Erythroblast (primary cell): ENCODE measurements around the gene USH1C.

ENCODE experiments used
- DNase-seq, 2 experiments: peaks; one replicate each; lab custom pipeline; 2025; lab: John Stamatoyannopoulos, UW
- GATA1 ChIP-seq: IDR thresholded peaks from 2 replicates; pipeline ENCODE4 v1.6.1; 2011; ENCODE audit warnings: low read depth, mild to moderate bottlenecking, control low read depth, low read length, moderate library complexity
- POLR2A ChIP-seq: IDR thresholded peaks from 2 replicates; pipeline ENCODE4 v1.6.1; 2011; ENCODE audit warnings: mild to moderate bottlenecking, low read length

USH1C gene

GRCh38 chr11:17477361-17477760 lies 66.9 kb downstream of the USH1C start:
- no peak for DNase-seq
- TF ChIP-seq POLR2A = no peak
- no peak for TF ChIP-seq GATA1

DNA sequence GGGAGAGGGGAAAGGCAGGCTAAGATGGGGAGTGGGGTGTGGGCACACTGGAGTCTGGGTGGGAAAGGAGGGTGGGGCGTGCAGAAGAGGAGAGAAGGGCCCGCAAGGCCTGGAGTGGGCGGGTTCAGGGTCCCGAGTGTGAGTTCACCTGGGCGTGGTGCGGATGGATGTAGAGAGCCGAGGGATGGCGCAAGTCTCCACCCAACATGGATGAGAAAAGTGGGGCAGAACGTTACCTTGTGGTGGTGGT lies 67.2 kb downstream of the USH1C start:
- no peak for DNase-seq
- no peak for TF ChIP-seq POLR2A
- no peak for TF ChIP-seq GATA1

DNA sequence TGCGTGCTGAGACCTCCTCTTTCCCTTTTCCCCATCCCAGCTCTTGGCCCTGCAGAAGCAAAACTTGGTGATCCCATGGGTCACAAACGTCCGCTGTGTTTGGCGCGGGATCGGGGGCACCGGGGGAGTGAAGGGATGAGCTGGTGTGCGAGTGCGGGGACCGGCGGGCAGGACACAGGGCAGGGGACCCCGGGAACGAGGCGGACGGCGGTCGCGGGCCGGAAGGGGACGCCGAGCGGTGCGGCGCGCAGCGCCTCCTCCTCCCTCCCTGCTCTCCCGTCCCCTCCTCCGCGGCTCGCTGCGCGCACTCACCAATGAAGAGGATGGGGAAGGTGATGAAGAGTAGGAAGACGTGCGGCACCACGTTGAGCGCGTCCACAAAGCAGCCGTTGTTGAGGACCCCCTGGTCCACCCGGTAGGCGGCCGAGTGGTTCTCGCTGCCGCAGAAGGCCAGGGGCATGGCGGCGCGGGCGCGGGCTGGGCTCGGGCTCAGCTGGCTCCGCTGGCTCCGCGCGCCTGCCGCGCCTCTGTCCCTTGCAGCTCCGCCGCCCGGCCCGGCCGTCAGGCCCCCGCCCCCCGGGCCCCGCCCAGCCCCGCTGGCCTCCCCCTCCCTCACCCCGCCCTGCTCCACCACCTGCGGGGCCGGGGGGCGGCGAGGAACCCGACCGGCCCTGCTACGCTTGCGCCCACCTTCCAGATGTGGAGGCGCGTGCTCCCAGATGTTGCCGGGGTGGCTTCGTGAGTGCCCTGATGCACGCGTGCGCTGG lies 67.7 kb downstream of the USH1C start, which contains the start of gene ABCC8:
Gene ABCC8 (minus strand): TSS at position 529 of the 767 bp plus-strand sequence. CDS start 69 bp downstream, at position 460.
- no peak for TF ChIP-seq GATA1
- DNase-seq = no peak

DNA sequence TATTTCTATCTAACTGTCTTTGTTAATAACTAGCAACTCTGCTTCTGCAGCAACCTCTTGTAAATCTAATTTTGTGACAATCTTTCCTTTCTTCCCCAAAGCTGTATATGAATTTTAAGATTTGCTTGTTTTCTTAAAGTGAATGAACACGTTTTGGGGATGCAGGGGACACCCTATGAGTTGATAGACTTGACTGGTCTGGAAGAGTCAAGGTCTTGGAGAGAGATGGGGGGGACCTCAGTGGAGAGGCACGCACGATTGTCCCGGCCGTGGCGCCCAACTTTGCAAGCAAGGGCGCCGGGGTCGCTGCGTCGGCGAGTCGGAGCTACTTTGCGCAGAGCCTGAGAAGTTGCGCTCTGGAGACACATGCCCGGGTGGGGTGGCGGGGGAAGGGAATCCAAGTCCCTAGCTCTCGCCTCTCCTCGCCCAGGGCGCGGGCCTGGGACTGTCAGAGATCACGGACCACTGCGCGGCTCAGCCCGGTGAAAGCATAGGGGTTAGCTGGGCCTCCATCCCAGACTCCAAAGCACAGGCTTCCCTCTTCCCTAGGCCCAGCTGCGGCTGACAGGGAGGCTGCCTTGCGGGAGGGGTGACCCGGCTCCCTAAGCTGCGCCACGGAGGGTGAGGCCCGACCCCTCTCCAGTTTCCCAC lies 68.4 kb downstream of the USH1C start:
- no peak for DNase-seq
- TF ChIP-seq POLR2A (no peak), GATA1 (no peak)

GRCh38 chr11:17473071-17473744 lies 71.0 kb downstream of the USH1C start:
- TF ChIP-seq GATA1 = no peak
- TF ChIP-seq POLR2A = no peak
- no peak for DNase-seq

DNA sequence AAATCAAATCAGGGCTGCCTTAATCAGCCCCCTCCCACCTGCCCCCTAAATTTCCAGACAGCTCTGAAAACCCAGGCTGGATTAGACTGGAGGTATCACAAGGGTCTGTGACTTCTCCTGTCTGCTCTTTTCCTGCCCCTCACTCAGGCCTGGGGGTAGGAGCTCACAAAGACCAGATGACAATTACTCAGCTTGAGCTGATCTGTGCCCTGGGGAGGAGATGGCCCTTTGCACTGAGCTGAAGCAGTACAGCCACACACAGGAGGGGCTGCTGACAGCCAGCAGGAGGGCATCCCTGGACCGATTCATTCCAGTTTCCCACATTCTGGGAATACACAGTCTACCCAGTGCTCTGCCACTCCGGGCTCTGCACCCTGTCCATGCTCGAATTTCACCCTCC lies 71.7 kb downstream of the USH1C start:
- TF ChIP-seq GATA1 (no peak), POLR2A (no peak)
- DNase-seq = no peak

DNA sequence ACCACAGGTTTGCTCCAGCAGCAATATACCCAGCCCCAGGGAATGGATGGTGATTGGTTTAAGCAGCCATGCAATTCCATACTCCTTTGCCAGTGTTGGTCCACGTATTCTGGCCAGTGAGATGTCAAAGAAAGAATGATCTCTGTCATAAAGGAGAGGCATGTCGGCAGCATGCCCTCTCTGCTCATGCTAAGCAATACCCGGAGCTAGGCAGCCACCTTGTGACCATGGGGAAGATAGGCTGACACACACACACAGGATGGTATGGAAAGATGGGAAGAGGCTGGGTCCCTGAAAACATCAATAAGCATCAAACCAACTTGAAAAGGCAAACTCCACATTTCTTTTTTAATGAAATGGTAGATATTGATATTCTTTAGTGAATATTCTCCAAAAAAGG lies 72.7 kb downstream of the USH1C start:
- no peak for DNase-seq
- no peak for TF ChIP-seq GATA1
- TF ChIP-seq POLR2A = no peak

DNA sequence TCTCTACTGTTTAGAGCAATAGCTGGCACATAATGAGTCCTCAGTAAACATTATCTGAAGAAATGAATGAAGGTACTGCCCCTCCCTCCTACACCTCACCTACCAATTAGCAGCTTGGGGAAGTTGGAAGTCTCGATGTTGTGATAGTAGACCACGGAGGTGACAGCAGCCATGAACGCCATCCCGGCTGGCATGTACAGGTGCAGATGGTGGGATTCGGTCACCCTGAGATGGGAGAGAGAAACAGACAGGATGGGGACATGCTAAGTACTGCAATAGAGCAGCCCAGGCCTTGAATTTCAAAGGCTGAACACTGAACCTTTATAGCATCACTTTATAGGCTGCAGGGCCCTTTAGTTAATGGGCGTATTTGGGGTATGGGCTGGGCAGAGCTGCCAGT lies 74.2 kb downstream of the USH1C start:
- no peak for TF ChIP-seq GATA1
- TF ChIP-seq POLR2A = no peak
- no peak for DNase-seq

DNA sequence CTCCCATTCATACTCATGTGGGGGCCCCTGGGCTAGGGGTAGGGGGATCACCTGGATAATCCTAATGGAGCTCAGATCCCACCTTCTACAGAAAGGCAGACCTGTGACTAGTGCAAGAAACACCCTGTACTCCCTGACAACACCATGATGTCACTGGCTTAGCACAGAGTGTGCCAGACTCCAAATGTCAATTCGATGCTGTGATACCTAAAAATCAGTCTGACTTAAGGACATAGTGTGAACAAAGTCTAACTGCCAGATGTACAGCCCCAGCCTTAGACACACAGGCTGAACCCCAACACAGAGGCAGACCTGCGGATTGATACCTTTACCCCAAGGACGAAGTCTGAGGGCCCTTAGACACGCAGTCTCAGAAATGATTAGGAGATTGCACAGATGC lies 76.1 kb downstream of the USH1C start:
- TF ChIP-seq POLR2A (no peak), GATA1 (no peak)
- DNase-seq = no peak

GRCh38 chr11:17463546-17464174 lies 80.6 kb downstream of the USH1C start:
- TF ChIP-seq POLR2A (no peak), GATA1 (no peak)
- no peak for DNase-seq

GRCh38 chr11:17462940-17463339 lies 81.3 kb downstream of the USH1C start:
- no peak for DNase-seq
- TF ChIP-seq GATA1 = no peak
- no peak for TF ChIP-seq POLR2A

DNA sequence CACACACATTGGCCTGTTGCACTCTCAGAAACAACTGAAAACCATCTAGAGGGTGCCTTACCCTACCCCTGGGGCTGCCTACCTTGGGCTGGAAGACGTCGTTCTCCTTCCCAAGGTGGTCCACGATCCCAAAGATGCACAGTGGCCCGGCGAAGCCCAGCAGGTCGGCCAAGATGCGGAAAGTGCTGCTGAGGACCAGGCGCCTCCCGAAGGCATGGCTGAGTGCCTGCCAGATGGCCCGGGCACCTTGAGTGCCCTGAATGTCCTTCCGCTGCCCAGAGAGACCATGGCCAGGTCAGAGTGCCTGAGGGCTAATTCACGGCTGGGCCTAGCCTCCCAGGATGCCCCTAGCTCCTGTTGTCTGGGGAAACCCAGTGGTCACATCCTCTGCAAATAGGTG lies 83.8 kb downstream of the USH1C start:
- DNase-seq = no peak
- TF ChIP-seq GATA1 (no peak), POLR2A (no peak)

GRCh38 chr11:17459236-17459896 lies 84.8 kb downstream of the USH1C start:
- no peak for DNase-seq
- no peak for TF ChIP-seq POLR2A
- TF ChIP-seq GATA1 = no peak

DNA sequence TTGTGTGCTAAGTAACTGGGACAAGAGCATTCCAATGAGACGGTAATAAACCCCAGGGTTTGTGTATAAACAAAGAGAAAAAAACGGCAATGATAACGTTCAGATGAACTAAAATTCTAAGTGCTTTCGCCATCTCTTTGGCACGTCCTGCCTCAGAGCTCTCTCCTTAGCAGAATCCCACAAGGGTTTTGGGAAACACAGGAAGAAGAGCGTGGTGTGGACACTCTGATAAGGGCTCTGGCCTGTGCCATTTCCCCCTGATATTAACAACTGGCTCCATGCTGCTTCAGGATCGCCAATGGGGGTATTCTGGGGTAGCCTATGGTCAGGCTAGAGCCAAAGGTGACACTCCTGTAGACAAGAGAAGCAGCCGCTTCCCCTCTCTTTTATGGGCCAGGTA lies 85.9 kb downstream of the USH1C start:
- no peak for DNase-seq
- no peak for TF ChIP-seq POLR2A
- TF ChIP-seq GATA1 = no peak
